ENCODE results near the gene TTLL11. TPM values are rescaled to one million over a fixed set of nuclear protein-coding genes. Genes with fewer than 3 reads are reported as not detected.

The TTLL11 gene
- total RNA-seq, 1 experiment from 2014 or later: 1.5 TPM

DNA sequence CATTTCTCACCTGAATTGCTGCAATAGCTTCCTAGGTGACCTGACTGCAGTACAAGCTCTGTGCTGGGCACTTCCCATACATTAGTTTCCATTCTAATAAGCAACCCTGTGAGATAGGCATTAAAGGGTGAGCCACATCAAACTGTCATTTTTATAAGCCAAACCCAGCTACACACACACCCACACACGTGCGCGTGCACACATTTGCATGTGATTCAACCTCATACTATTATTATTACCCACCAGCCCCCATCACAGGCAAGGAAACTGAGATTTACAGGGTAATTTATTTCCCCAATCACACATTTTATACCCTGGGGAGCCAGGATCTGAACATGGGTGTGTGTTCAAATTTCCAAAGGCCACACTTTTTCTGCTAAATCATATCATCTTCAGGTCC is 93.6 kb downstream of the TTLL11 start:
- no peaks in the 10 kb centered on the region for H3K23me2 ChIP-seq (ENCODE audit: insufficient read length, low read depth, low read length, poor library complexity, severe bottlenecking)
- H2BK20ac ChIP-seq (ENCODE audit: low read depth, low read length, poor library complexity, severe bottlenecking): no peak overlapping the region
- no peak overlapping the region for H2BK5ac ChIP-seq (ENCODE audit: insufficient read length, low read length)
- no peak overlapping the region for H3K4ac ChIP-seq (ENCODE audit: low read depth, low read length)
- no peaks in the 10 kb centered on the region for H3K9me3 ChIP-seq (ENCODE audit: control insufficient read depth, low read depth, low read length)
- no peak overlapping the region for H2AK5ac ChIP-seq (ENCODE audit: insufficient read length, low read length)
- no peak overlapping the region for H2BK15ac ChIP-seq (ENCODE audit: low read depth, low read length)
- no peak overlapping the region for H3K27ac ChIP-seq (ENCODE audit: insufficient read length, low read depth, low read length)
- H2AFZ ChIP-seq (ENCODE audit: low read length): no peak overlapping the region
- no peak overlapping the region for H3K56ac ChIP-seq (ENCODE audit: insufficient read length, low read depth, low read length)
- no peaks in the 10 kb centered on the region for H3K79me2 ChIP-seq (ENCODE audit: insufficient read depth, low read length)
- H3K27ac Mint-ChIP-seq: no peak overlapping the region
- no peaks in the 10 kb centered on the region for H3K27me3 ChIP-seq (ENCODE audit: insufficient read depth, low read length)
- H3K4me3 Mint-ChIP-seq: no peak overlapping the region
- H3K14ac ChIP-seq (ENCODE audit: insufficient read depth, low read length): no peak overlapping the region
- H3K18ac ChIP-seq (ENCODE audit: insufficient read length, low read depth, low read length): no peak overlapping the region
- H3K4me2 ChIP-seq (ENCODE audit: insufficient read depth, insufficient read length, low read length): no peak overlapping the region
- no peak overlapping the region for H2BK120ac ChIP-seq (ENCODE audit: low read depth, low read length, poor library complexity, severe bottlenecking)
- no peak overlapping the region for H3T11ph ChIP-seq (ENCODE audit: low read length)
- H3K27me3 Mint-ChIP-seq (ENCODE audit: low read depth): peaks cover 66% of the 10 kb centered on the region
- TF ChIP-seq, protein P1, sequence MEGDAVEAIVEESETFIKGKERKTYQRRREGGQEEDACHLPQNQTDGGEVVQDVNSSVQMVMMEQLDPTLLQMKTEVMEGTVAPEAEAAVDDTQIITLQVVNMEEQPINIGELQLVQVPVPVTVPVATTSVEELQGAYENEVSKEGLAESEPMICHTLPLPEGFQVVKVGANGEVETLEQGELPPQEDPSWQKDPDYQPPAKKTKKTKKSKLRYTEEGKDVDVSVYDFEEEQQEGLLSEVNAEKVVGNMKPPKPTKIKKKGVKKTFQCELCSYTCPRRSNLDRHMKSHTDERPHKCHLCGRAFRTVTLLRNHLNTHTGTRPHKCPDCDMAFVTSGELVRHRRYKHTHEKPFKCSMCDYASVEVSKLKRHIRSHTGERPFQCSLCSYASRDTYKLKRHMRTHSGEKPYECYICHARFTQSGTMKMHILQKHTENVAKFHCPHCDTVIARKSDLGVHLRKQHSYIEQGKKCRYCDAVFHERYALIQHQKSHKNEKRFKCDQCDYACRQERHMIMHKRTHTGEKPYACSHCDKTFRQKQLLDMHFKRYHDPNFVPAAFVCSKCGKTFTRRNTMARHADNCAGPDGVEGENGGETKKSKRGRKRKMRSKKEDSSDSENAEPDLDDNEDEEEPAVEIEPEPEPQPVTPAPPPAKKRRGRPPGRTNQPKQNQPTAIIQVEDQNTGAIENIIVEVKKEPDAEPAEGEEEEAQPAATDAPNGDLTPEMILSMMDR (conservative IDR thresholded peaks at IDR 0.05): no peak
- H3K9me3 Mint-ChIP-seq: no peaks in the 10 kb centered on the region
- H3K4me1 ChIP-seq (ENCODE audit: insufficient read depth, low read length): peaks cover 8% of the 10 kb centered on the region
- no peak overlapping the region for H2BK12ac ChIP-seq (ENCODE audit: insufficient read length, low read depth, low read length)
- H4K91ac ChIP-seq (ENCODE audit: insufficient read length, low read depth, low read length): no peak overlapping the region
- H3K36me3 Mint-ChIP-seq (ENCODE audit: insufficient read depth in 1 of 3, low read depth in 3 of 3): no peaks in the 10 kb centered on the region
- no peak overlapping the region for H3K23ac ChIP-seq (ENCODE audit: insufficient read length, low read depth, low read length)
- no CpG with 5 or more reads among the region's 3 CpGs for WGBS (ENCODE audit: extremely low coverage, insufficient read length, low lambda C conversion rate)
- H4K5ac ChIP-seq (ENCODE audit: insufficient read length, low read depth, low read length): no peak overlapping the region
- peaks cover 11 to 18% of the 10 kb centered on the region in 2 experiments for H3K4me1 Mint-ChIP-seq
- H3K79me1 ChIP-seq (ENCODE audit: insufficient read depth, low read depth, low read length, poor library complexity, severe bottlenecking): no peaks in the 10 kb centered on the region
- DNase-seq: no peak
- no peak overlapping the region for H4K8ac ChIP-seq (replicated peaks; ENCODE audit: insufficient read length, low read depth, low read length)
- H3K9ac ChIP-seq (ENCODE audit: extremely low read depth, insufficient read length, low read length): no peak overlapping the region
- H4K20me1 ChIP-seq (ENCODE audit: control insufficient read depth, insufficient read depth, insufficient read length): no peaks in the 10 kb centered on the region

Measured in H9 (cell line).